ENCODE data around the gene ATXN1. TPM values are rescaled to one million over a fixed set of nuclear protein-coding genes. Genes with fewer than 3 reads are reported as not detected.

The ATXN1 gene
- polyA plus RNA-seq, 1 donor from 2014 or later = 28.2 TPM

DNA sequence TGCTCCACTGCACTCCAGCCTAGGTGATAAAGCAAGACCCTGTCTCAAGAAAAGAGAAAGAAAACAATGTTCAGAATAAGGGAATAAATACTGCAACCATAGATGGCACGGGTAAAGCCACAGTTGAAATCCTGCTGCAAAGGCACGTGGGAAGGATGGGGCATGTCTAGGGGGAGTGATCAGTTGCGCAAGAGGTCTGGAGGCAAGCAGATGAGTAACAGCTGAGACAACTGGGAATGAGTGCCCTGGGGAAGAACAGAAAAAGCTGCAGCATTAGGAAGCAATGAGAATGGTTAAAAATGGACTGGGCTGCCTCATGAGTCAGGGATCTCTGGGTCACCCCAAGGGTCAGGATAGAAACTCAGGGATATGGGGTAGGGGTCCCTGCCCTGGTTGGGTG lies 426.6 kb downstream of the ATXN1 start:
- no peaks in the 10 kb centered on the region for H3K79me2 ChIP-seq (replicated peaks; ENCODE audit: insufficient read depth, low read length)
- H3K9me3 ChIP-seq (ENCODE audit: low read length) = no peaks in the 10 kb centered on the region
- TF ChIP-seq POLR2AphosphoS5 (IDR thresholded peaks at IDR 0.05) (no peak), TAF1 (IDR thresholded peaks at IDR 0.05; ENCODE audit: low read depth) (no peak), MXI1 (conservative IDR thresholded peaks at IDR 0.05; ENCODE audit: poor library complexity, severe bottlenecking) (no peak)
- TF ChIP-seq, protein P1, sequence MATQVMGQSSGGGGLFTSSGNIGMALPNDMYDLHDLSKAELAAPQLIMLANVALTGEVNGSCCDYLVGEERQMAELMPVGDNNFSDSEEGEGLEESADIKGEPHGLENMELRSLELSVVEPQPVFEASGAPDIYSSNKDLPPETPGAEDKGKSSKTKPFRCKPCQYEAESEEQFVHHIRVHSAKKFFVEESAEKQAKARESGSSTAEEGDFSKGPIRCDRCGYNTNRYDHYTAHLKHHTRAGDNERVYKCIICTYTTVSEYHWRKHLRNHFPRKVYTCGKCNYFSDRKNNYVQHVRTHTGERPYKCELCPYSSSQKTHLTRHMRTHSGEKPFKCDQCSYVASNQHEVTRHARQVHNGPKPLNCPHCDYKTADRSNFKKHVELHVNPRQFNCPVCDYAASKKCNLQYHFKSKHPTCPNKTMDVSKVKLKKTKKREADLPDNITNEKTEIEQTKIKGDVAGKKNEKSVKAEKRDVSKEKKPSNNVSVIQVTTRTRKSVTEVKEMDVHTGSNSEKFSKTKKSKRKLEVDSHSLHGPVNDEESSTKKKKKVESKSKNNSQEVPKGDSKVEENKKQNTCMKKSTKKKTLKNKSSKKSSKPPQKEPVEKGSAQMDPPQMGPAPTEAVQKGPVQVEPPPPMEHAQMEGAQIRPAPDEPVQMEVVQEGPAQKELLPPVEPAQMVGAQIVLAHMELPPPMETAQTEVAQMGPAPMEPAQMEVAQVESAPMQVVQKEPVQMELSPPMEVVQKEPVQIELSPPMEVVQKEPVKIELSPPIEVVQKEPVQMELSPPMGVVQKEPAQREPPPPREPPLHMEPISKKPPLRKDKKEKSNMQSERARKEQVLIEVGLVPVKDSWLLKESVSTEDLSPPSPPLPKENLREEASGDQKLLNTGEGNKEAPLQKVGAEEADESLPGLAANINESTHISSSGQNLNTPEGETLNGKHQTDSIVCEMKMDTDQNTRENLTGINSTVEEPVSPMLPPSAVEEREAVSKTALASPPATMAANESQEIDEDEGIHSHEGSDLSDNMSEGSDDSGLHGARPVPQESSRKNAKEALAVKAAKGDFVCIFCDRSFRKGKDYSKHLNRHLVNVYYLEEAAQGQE (IDR thresholded peaks at IDR 0.05; ENCODE audit: borderline replicate concordance) = no peak
- TF ChIP-seq, protein P2, sequence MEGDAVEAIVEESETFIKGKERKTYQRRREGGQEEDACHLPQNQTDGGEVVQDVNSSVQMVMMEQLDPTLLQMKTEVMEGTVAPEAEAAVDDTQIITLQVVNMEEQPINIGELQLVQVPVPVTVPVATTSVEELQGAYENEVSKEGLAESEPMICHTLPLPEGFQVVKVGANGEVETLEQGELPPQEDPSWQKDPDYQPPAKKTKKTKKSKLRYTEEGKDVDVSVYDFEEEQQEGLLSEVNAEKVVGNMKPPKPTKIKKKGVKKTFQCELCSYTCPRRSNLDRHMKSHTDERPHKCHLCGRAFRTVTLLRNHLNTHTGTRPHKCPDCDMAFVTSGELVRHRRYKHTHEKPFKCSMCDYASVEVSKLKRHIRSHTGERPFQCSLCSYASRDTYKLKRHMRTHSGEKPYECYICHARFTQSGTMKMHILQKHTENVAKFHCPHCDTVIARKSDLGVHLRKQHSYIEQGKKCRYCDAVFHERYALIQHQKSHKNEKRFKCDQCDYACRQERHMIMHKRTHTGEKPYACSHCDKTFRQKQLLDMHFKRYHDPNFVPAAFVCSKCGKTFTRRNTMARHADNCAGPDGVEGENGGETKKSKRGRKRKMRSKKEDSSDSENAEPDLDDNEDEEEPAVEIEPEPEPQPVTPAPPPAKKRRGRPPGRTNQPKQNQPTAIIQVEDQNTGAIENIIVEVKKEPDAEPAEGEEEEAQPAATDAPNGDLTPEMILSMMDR (IDR thresholded peaks at IDR 0.05; ENCODE audit: poor library complexity, severe bottlenecking) = no peak
- H3K36me3 ChIP-seq (ENCODE audit: insufficient read depth, low read length) = no peaks in the 10 kb centered on the region
- H3K27ac ChIP-seq (ENCODE audit: low read length) = no peak overlapping the region
- no peak overlapping the region for H3K9ac ChIP-seq (ENCODE audit: low read length)
- no peak overlapping the region for H3K4me2 ChIP-seq (ENCODE audit: low read length)
- no peaks in the 10 kb centered on the region for H4K20me1 ChIP-seq (ENCODE audit: insufficient read depth)
- H3K4me3 ChIP-seq (ENCODE audit: low read length) = no peak overlapping the region
- no peak overlapping the region for H2AFZ ChIP-seq (ENCODE audit: low read depth, low read length)
- H3K27me3 ChIP-seq (ENCODE audit: insufficient read depth, low read depth, low read length) = no peaks in the 10 kb centered on the region
- no peaks in the 10 kb centered on the region for H3F3A ChIP-seq (ENCODE audit: insufficient read depth, low read length, poor library complexity, severe bottlenecking)
- no peaks in the 10 kb centered on the region for H3K9me2 ChIP-seq (ENCODE audit: insufficient read depth, low read length)

- Histone ChIP-seq H3K27ac (ENCODE audit: low read length) (no peak overlapping the region), H3K36me3 (ENCODE audit: insufficient read depth, low read length) (no peaks in the 10 kb centered on the region), H4K20me1 (ENCODE audit: insufficient read depth) (no peaks in the 10 kb centered on the region), H3F3A (ENCODE audit: insufficient read depth, low read length, poor library complexity, severe bottlenecking) (no peaks in the 10 kb centered on the region), H3K79me2 (replicated peaks; ENCODE audit: insufficient read depth, low read length) (no peaks in the 10 kb centered on the region), H3K27me3 (ENCODE audit: insufficient read depth, low read depth, low read length) (no peaks in the 10 kb centered on the region), H3K4me2 (ENCODE audit: low read length) (no peak overlapping the region), H3K4me3 (ENCODE audit: low read length) (no peak overlapping the region), H3K9me2 (ENCODE audit: insufficient read depth, low read length) (no peaks in the 10 kb centered on the region), H3K9me3 (ENCODE audit: low read length) (no peaks in the 10 kb centered on the region), H3K9ac (ENCODE audit: low read length) (no peak overlapping the region), H2AFZ (ENCODE audit: low read depth, low read length) (no peak overlapping the region)
- TF ChIP-seq EP300 (conservative IDR thresholded peaks at IDR 0.05; ENCODE audit: poor library complexity, severe bottlenecking) (no peak), TAF1 (IDR thresholded peaks at IDR 0.05; ENCODE audit: low read depth) (no peak), SMC3 (conservative IDR thresholded peaks at IDR 0.05; ENCODE audit: poor library complexity) (no peak), MXI1 (conservative IDR thresholded peaks at IDR 0.05; ENCODE audit: poor library complexity, severe bottlenecking) (no peak), POLR2AphosphoS5 (IDR thresholded peaks at IDR 0.05) (no peak), EZH2 (IDR thresholded peaks at IDR 0.05; ENCODE audit: borderline replicate concordance, insufficient read depth, low read length, poor library complexity, severe bottlenecking) (no peak)
- TF ChIP-seq, protein P1 (IDR thresholded peaks at IDR 0.05; ENCODE audit: borderline replicate concordance) = no peak
- TF ChIP-seq, protein P2 (IDR thresholded peaks at IDR 0.05; ENCODE audit: poor library complexity, severe bottlenecking) = no peak
These were observed 427.7 kb downstream of the ATXN1 start for GRCh38 chr6:16333580-16333979.

All from neural cell (in vitro differentiated cells).